ENCODE data around the gene CAMK2G. TPM values are rescaled to one million over a fixed set of nuclear protein-coding genes. Genes with fewer than 3 reads are reported as not detected.
A peak's percentile ranks its signal among the peaks of the same experiment; 100 is the strongest.

Gene CAMK2G
- total RNA-seq, 3 donors from 2014 or later, result 53.5 to 141 (median 57.2) TPM

- H3K4me3 ChIP-seq, result no peak overlapping the region
- H3K9me3 ChIP-seq, result no peaks in the 10 kb centered on the region
- ATAC-seq, result no peak
- intact Hi-C loops (cut with DNase I, micrococcal nuclease), result no loop called here
- TF ChIP-seq, protein P1, sequence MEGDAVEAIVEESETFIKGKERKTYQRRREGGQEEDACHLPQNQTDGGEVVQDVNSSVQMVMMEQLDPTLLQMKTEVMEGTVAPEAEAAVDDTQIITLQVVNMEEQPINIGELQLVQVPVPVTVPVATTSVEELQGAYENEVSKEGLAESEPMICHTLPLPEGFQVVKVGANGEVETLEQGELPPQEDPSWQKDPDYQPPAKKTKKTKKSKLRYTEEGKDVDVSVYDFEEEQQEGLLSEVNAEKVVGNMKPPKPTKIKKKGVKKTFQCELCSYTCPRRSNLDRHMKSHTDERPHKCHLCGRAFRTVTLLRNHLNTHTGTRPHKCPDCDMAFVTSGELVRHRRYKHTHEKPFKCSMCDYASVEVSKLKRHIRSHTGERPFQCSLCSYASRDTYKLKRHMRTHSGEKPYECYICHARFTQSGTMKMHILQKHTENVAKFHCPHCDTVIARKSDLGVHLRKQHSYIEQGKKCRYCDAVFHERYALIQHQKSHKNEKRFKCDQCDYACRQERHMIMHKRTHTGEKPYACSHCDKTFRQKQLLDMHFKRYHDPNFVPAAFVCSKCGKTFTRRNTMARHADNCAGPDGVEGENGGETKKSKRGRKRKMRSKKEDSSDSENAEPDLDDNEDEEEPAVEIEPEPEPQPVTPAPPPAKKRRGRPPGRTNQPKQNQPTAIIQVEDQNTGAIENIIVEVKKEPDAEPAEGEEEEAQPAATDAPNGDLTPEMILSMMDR (IDR thresholded peaks at IDR 0.05), result no peak
- DNase-seq, result no peak
- peaks cover 30% of the 10 kb centered on the region for H3K4me1 ChIP-seq (ENCODE audit: low read depth)
- peaks cover 16% of the 10 kb centered on the region for H3K36me3 ChIP-seq (ENCODE audit: low read depth)
Observed at GRCh38 chr10:73786512-73786885, 87.9 kb downstream of the CAMK2G start.

DNA sequence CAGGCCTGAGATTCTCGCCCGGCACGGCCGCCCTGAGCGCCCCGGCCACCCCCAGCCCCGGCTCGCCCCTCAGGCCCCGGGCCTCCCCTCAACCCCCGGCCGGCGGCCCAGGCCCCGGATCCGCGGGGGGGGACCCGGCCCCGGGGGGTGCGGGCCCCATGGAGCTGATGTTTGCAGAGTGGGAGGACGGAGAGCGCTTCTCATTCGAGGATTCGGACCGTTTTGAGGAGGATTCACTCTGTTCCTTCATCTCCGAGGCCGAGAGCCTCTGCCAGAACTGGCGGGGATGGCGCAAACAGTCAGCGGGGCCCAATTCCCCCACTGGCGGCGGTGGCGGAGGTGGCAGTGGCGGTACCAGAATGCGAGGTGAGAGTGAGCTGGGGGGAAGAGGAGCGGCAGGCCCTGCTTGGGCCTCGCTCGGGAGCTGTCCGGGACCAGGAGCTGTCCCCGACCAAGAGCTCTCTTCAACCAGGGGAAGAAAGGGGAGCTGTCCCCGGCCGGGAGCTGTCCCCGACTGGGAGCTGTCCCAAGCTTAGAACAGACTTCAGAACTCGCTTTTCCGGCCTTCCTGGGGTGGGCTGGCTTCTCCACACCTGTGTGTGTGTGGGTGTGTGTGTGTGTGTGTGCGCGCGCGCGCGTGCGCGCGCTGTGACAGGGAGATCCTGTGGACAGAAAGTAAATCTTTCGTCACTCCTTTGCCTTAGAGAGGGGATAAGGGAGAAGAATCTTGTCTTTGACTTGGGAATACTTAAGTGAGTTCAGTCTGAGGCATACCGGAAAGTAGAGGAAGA lies 88.4 kb downstream of the CAMK2G start:
- intact Hi-C loops (cut with DNase I, micrococcal nuclease), result no loop called here
- Histone ChIP-seq H3K9me3 (no peaks in the 10 kb centered on the region), H3K36me3 (ENCODE audit: low read depth) (peaks cover 13% of the 10 kb centered on the region), H3K4me3 (peak overlapping the region; percentile 78), H3K4me1 (ENCODE audit: low read depth) (peaks cover 34% of the 10 kb centered on the region)
- DNase-seq (peak; percentile 71 to 75 (median 73)), ATAC-seq (peak; percentile 35)
- TF ChIP-seq, protein P1 (IDR thresholded peaks at IDR 0.05), result no peak

GRCh38 chr10:73785211-73785720 lies 89.1 kb downstream of the CAMK2G start, which contains the start of gene ZSWIM8:
Gene ZSWIM8 (plus strand): TSS chr10:73785606. CDS start chr10:73785879, 273 bp downstream.
- H3K4me1 ChIP-seq (ENCODE audit: low read depth), result peaks cover 40% of the 10 kb centered on the region

DNA sequence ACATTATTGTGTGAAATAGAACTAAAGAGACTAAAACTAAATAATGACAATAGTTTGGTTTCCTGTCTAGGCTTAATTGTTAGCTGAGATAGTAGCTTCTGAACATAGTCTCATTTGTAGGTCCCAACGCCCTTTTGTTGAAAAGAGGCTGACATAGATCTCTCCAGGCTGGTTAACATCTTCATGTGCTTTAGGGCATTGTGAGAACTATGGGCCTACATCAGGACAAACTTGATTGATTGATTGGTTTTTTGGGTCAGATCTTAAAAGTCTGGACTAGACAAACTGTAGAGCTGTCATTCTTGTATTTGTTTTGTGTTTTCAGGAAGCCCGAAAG lies 91.6 kb downstream of the CAMK2G start:
- TF ChIP-seq, protein P1 (IDR thresholded peaks at IDR 0.05), result no peak
- DNase-seq, result no peak
- peaks cover 4% of the 10 kb centered on the region for H3K36me3 ChIP-seq (ENCODE audit: low read depth)
- intact Hi-C loops (cut with DNase I, micrococcal nuclease), result no loop called here
- H3K4me3 ChIP-seq, result no peak overlapping the region
- H3K4me1 ChIP-seq (ENCODE audit: low read depth), result peaks cover 44% of the 10 kb centered on the region
- no peaks in the 10 kb centered on the region for H3K9me3 ChIP-seq
- ATAC-seq, result no peak

More at GRCh38 chr10:73785211-73785720, 89.1 kb downstream of the CAMK2G start, which contains the start of gene ZSWIM8:
- peak; percentile 87 for ATAC-seq
- TF ChIP-seq, protein P1 (IDR thresholded peaks at IDR 0.05), result no peak
- intact Hi-C loops (cut with DNase I, micrococcal nuclease), result no loop called here
- DNase-seq, result peak; percentile 89 to 92 (median 91)
- Histone ChIP-seq H3K36me3 (ENCODE audit: low read depth) (peaks cover 7% of the 10 kb centered on the region), H3K4me3 (peak within 1 kb of the TSS; percentile 78), H3K9me3 (no peaks in the 10 kb centered on the region)

DNA sequence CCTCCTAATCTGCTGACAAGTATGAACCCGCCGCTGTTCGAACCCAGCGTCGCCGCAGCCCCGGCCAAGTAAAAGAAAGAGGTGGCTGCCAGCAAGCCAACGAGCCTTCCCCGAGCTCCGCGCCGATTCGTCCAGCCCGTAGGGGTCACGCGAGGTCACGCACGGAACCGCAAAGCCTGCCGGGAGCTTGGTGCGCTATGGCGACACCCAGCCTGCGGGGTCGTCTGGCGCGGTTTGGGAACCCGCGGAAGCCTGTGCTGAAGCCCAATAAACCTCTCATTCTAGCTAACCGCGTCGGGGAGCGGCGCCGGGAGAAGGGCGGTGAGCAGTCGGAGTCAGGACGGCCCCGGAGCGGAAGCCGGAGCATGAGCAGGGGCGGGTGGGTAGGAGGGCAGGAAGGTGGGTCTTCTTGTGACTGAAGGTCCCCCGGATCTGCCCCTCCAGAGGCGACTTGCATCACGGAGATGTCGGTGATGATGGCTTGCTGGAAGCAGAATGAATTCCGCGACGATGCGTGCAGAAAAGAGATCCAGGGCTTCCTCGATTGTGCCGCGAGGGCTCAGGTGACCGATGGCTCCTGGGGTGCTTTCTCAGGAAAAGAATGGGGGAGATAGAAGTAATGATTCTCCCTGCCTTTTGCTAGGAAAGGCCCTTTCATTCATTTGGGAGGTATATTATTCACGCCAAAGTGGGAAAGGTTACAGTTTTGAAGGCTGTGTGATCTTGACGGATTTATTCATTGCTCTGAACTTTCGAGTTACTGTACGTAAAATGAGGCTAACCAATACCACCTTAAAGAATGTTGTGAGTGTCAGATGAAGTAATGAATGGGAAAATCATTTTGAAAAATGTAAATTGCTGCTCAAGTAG lies 92.2 kb downstream of the CAMK2G start, which contains the start of gene CHCHD1:
Gene CHCHD1 (plus strand): TSS at position 170 of the 870 bp plus-strand sequence. CDS start 28 bp downstream, at position 198.
- TF ChIP-seq, protein P1 (IDR thresholded peaks at IDR 0.05), result no peak
- H3K4me1 ChIP-seq (ENCODE audit: low read depth), result peaks cover 40% of the 10 kb centered on the region
- peak within 1 kb of the TSS; percentile 95 for H3K4me3 ChIP-seq
- DNase-seq (peak; percentile 95 to 96 (median 95)), ATAC-seq (peak; percentile 82)
- peaks cover 4% of the 10 kb centered on the region for H3K36me3 ChIP-seq (ENCODE audit: low read depth)
- no peaks in the 10 kb centered on the region for H3K9me3 ChIP-seq
- intact Hi-C loops (cut with DNase I, micrococcal nuclease), result no loop called here
